ENCODE results near the gene WLS. TPM values are rescaled to one million over a fixed set of nuclear protein-coding genes. Genes with fewer than 3 reads are reported as not detected.

Gene WLS
- total and polyA plus RNA-seq, 4 donors, result 29.9 to 81.5 (median 51.8) TPM

GRCh38 chr1:68183895-68184294 is 48.4 kb downstream of the WLS start:
- ATAC-seq (ENCODE audit: low FRiP score), result no peak
- H3K4me3 ChIP-seq (ENCODE audit: low read length in 2 of 2), result no peak overlapping the region
- peaks cover 0 to 1% of the 10 kb centered on the region in 2 donors for H3K36me3 ChIP-seq (ENCODE audit: control insufficient read depth in 1 of 2, insufficient read depth in 2 of 2, low read length in 1 of 2)
- intact Hi-C loops (cut with DNase I), result no loop called here
- no peaks in the 10 kb centered on the region for H3K27me3 ChIP-seq (ENCODE audit: control insufficient read depth in 1 of 2, insufficient read depth in 2 of 2, low read length in 1 of 2)
- DNase-seq, result no peak
- WGBS, 2 donors, result 98% methylated on average over 2 of the region's 2 CpGs
- H3K9me3 ChIP-seq (ENCODE audit: control insufficient read depth, low read length), result no peaks in the 10 kb centered on the region
- H3K4me1 ChIP-seq (ENCODE audit: control insufficient read depth in 1 of 2, insufficient read depth in 2 of 2, low read length in 2 of 2), result no peaks in the 10 kb centered on the region
- H3K27ac ChIP-seq (ENCODE audit: low read depth in 1 of 2, low read length in 2 of 2), result no peak overlapping the region

DNA sequence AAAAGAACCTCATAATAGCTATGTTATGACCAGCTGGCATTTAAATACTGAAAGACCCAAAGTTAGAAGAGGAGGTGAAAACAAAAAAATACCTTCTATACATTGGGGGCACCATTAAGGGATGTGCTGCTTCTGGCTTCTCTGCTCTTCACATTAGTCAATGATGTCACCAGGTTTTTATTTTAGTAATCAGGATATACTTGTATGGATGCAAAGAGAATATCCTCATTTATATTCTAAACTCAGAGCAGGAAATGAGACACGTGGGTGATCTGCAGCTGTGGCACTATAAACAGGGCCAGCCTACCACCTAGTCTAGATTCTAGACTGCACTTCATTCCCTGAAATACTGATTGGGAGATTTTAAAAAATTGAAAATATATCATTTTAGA is 51.2 kb downstream of the WLS start:
- ATAC-seq (ENCODE audit: low FRiP score) (no peak), DNase-seq (no peak)
- Histone ChIP-seq H3K27ac (ENCODE audit: low read depth in 1 of 2, low read length in 2 of 2) (no peak overlapping the region), H3K27me3 (ENCODE audit: control insufficient read depth in 1 of 2, insufficient read depth in 2 of 2, low read length in 1 of 2) (no peaks in the 10 kb centered on the region), H3K4me3 (ENCODE audit: low read length in 2 of 2) (no peak overlapping the region), H3K4me1 (ENCODE audit: control insufficient read depth in 1 of 2, insufficient read depth in 2 of 2, low read length in 2 of 2) (peaks cover under 1 to 9% of the 10 kb centered on the region in 2 donors), H3K9me3 (ENCODE audit: control insufficient read depth, low read length) (no peaks in the 10 kb centered on the region), H3K36me3 (ENCODE audit: control insufficient read depth in 1 of 2, insufficient read depth in 2 of 2, low read length in 1 of 2) (no peaks in the 10 kb centered on the region)
- WGBS, 2 donors, result 57 to 60% methylated on average over 1 of the region's 1 CpG
- intact Hi-C loops (cut with DNase I), result no loop called here

- Histone ChIP-seq H3K9me3 (ENCODE audit: control insufficient read depth, low read length) (no peaks in the 10 kb centered on the region), H3K4me1 (ENCODE audit: control insufficient read depth in 1 of 2, insufficient read depth in 2 of 2, low read length in 2 of 2) (peaks cover 2 to 10% of the 10 kb centered on the region in 2 donors), H3K36me3 (ENCODE audit: control insufficient read depth in 1 of 2, insufficient read depth in 2 of 2, low read length in 1 of 2) (no peaks in the 10 kb centered on the region), H3K27me3 (ENCODE audit: control insufficient read depth in 1 of 2, insufficient read depth in 2 of 2, low read length in 1 of 2) (no peaks in the 10 kb centered on the region), H3K27ac (ENCODE audit: low read depth in 1 of 2, low read length in 2 of 2) (no peak overlapping the region), H3K4me3 (ENCODE audit: low read length in 2 of 2) (no peak overlapping the region)
- DNase-seq (no peak), ATAC-seq (ENCODE audit: low FRiP score) (no peak)
- intact Hi-C loops (cut with DNase I), result no loop called here
These were observed 51.7 kb downstream of the WLS start for GRCh38 chr1:68180441-68181164.

GRCh38 chr1:68178821-68179490 is 53.4 kb downstream of the WLS start:
- DNase-seq (no peak), ATAC-seq (ENCODE audit: low FRiP score) (no peak)
- WGBS, 2 donors, result 74 to 80% methylated on average over 4 of the region's 4 CpGs
- Histone ChIP-seq H3K9me3 (ENCODE audit: control insufficient read depth, low read length) (no peaks in the 10 kb centered on the region), H3K4me1 (ENCODE audit: control insufficient read depth in 1 of 2, insufficient read depth in 2 of 2, low read length in 2 of 2) (peaks cover 2 to 16% of the 10 kb centered on the region in 2 donors), H3K27me3 (ENCODE audit: control insufficient read depth in 1 of 2, insufficient read depth in 2 of 2, low read length in 1 of 2) (no peaks in the 10 kb centered on the region), H3K27ac (ENCODE audit: low read depth in 1 of 2, low read length in 2 of 2) (no peak overlapping the region), H3K4me3 (ENCODE audit: low read length in 2 of 2) (no peak overlapping the region), H3K36me3 (ENCODE audit: control insufficient read depth in 1 of 2, insufficient read depth in 2 of 2, low read length in 1 of 2) (no peaks in the 10 kb centered on the region)
- intact Hi-C loops (cut with DNase I), result loop anchor here in 1 of 2 donors (5.0 kb wide), 1 partner anchor 48 kb away; no protein-coding TSS in a partner anchor

DNA sequence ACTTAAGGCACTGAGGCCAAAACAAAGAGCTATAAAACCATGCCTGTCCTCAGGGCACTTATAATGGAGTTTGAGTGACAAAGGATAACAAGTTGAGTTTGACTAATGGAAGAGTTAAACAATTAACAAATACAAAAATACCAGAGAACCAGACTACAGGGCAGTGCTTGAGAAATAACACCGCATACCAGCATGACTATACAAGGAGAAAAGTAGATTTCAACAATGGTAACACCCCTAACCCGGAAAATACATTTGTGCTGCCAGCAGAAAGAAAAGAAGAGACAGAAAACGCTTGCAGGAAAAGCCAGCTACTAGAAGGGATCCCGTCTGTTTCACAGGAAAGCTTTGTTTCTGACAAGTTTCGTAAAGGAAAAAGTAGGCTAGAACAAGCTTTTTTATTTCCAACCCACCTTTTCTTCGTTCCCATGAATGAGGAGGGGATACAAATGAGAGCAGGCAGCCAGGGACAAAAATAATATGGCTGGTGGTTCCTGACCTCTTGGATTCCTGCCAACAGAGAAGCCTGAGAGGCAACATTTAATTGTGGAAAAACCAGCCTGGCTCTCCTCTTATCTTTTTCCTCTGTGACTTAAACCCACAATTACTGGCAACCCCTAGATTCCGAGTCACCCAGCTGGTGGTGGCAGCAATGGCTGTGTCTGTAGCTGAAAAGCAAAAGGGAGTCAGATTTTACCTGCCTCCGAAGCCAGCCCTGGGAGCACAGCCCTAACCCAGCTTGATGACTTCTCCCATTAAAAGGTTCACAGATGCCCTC is 56.5 kb downstream of the WLS start:
- no peak for DNase-seq
- WGBS, 2 donors, result 5 to 11% methylated on average over 8 of the region's 8 CpGs
- no peaks in the 10 kb centered on the region for H3K27me3 ChIP-seq (ENCODE audit: control insufficient read depth in 1 of 2, insufficient read depth in 2 of 2, low read length in 1 of 2)

GRCh38 chr1:68174738-68175113 is 57.6 kb downstream of the WLS start:
- DNase-seq (no peak), ATAC-seq (ENCODE audit: low FRiP score) (peak; percentile 34)
- WGBS, 2 donors, result 95 to 100% methylated on average over 1 of the region's 1 CpG
- H3K27me3 ChIP-seq (ENCODE audit: control insufficient read depth in 1 of 2, insufficient read depth in 2 of 2, low read length in 1 of 2), result no peaks in the 10 kb centered on the region
- H3K27ac ChIP-seq (ENCODE audit: low read depth in 1 of 2, low read length in 2 of 2), result peak overlapping the region; percentile 46 to 70
- no peak overlapping the region for H3K4me3 ChIP-seq (ENCODE audit: low read length in 2 of 2)
- H3K4me1 ChIP-seq (ENCODE audit: control insufficient read depth in 1 of 2, insufficient read depth in 2 of 2, low read length in 2 of 2), result peaks cover 2 to 21% of the 10 kb centered on the region in 2 donors
- no peaks in the 10 kb centered on the region for H3K9me3 ChIP-seq (ENCODE audit: control insufficient read depth, low read length)
- H3K36me3 ChIP-seq (ENCODE audit: control insufficient read depth in 1 of 2, insufficient read depth in 2 of 2, low read length in 1 of 2), result no peaks in the 10 kb centered on the region
- intact Hi-C loops (cut with DNase I), result loop anchor here (5.0 kb wide), 2 partner anchors 53 to 58 kb away; partner anchors contain the start of gene WLS (in 1 of the 2)

More for the DNA sequence above, 56.5 kb downstream of the WLS start:
- H3K4me1 ChIP-seq (ENCODE audit: control insufficient read depth in 1 of 2, insufficient read depth in 2 of 2, low read length in 2 of 2), result peaks cover 2 to 21% of the 10 kb centered on the region in 2 donors
- H3K36me3 ChIP-seq (ENCODE audit: control insufficient read depth in 1 of 2, insufficient read depth in 2 of 2, low read length in 1 of 2), result no peaks in the 10 kb centered on the region
- peak overlapping the region; percentile 59 to 79 for H3K27ac ChIP-seq (ENCODE audit: low read depth in 1 of 2, low read length in 2 of 2)
- H3K4me3 ChIP-seq (ENCODE audit: low read length in 2 of 2), result no peak overlapping the region
- no peaks in the 10 kb centered on the region for H3K9me3 ChIP-seq (ENCODE audit: control insufficient read depth, low read length)
- intact Hi-C loops (cut with DNase I), result loop anchor here in 1 of 2 donors (5.0 kb wide), 1 partner anchor 51 kb away; no protein-coding TSS in a partner anchor
- no peak for ATAC-seq (ENCODE audit: low FRiP score)

DNA sequence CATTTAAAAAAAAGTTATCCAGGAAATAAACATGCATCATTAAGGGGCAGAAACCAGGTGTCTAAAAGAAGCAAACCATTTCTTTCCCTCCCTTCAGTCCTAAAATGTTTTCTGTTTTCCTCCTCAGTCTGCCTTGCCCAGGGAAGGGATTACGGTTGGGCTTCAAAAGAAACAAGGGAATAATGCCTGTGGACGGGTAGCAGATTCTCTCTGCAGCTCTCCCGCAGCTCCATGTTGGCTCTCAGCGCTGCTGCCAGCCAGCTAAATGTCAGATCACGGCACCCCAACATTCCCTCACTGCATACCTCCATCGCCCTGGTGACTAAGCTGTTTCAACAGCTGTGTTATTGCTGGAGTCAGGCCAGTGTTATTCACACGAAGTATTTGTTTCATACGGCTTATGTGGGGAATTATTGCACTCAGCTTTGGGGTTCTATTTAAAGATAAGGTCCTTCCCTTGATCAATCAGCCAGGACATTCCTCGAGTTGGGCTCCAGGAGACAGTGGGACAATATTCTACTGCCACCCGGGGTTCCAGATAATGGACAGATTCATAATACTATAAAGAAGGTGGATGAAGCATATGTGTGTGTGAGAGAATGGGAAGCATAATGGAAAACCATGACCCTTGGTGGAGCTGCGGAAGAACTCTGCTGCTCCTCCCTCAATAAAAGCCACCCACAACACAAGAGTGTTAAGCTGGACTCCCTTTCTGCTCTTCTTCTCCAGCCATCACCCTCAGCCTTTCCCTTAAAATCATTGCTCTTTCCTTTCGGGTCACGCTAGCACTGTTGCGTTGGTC is 58.2 kb downstream of the WLS start:
- Histone ChIP-seq H3K27ac (ENCODE audit: low read depth in 1 of 2, low read length in 2 of 2) (peak overlapping the region; percentile 46 to 70), H3K36me3 (ENCODE audit: control insufficient read depth in 1 of 2, insufficient read depth in 2 of 2, low read length in 1 of 2) (no peaks in the 10 kb centered on the region), H3K9me3 (ENCODE audit: control insufficient read depth, low read length) (no peaks in the 10 kb centered on the region), H3K4me3 (ENCODE audit: low read length in 2 of 2) (no peak overlapping the region), H3K4me1 (ENCODE audit: control insufficient read depth in 1 of 2, insufficient read depth in 2 of 2, low read length in 2 of 2) (peaks cover 2 to 23% of the 10 kb centered on the region in 2 donors), H3K27me3 (ENCODE audit: control insufficient read depth in 1 of 2, insufficient read depth in 2 of 2, low read length in 1 of 2) (no peaks in the 10 kb centered on the region)
- WGBS, 2 donors, result 26% methylated on average over 14 of the region's 14 CpGs
- ATAC-seq (ENCODE audit: low FRiP score) (peak; percentile 85), DNase-seq (peak; percentile 76 to 78)
- intact Hi-C loops (cut with DNase I), result loop anchor here in 1 of 2 donors (5.0 kb wide), 1 partner anchor 58 kb away; the partner anchor contains the start of gene WLS

Data from aorta (tissue), 5 donors.